Ovary (tissue), 9 donors: ENCODE measurements around the gene GFER. TPM values are rescaled to one million over a fixed set of nuclear protein-coding genes. Genes with fewer than 3 reads are reported as not detected.

Experiments
- DNase-seq, 5 donors: peaks; one replicate each; pipeline ENCODE4 v3.0.0-alpha.2; 2019 to 2020
- H3K27ac ChIP-seq, 2 donors: fragments of 200-600 bp; one replicate each; pipeline versions ENCODE4 v1.5.1 to v1.8.0; 2019 to 2022
- H3K27me3 ChIP-seq: fragments of 200-600 bp; one replicate; pipeline ENCODE4 v1.8.0; 2022
- H3K36me3 ChIP-seq: fragments of 200-600 bp; sonication (generic); one replicate; pipeline ENCODE4 v1.5.1; 2019
- H3K4me1 ChIP-seq: one replicate; pipeline ENCODE4 v1.8.1; 2013; ENCODE audit warnings: mild to moderate bottlenecking, moderate library complexity; ENCODE audit not compliant: insufficient read depth
- H3K4me3 ChIP-seq: fragments of 200-600 bp; sonication (generic); one replicate; pipeline ENCODE4 v1.5.1; 2017
- H3K9me3 ChIP-seq, 2 donors: fragments of 200-600 bp in 1 of 2; sonication (generic) in 1 of 2; one replicate each; pipeline versions ENCODE4 v1.5.1 to v1.8.1; 2013 to 2019; ENCODE audit warnings: mild to moderate bottlenecking in 1 of 2, moderate library complexity in 1 of 2
- EP300 ChIP-seq: sonication (generic); formaldehyde crosslinking; IDR thresholded peaks from one replicate; pipeline ENCODE4 v1.6.1; 2017; ENCODE audit warnings: antibody characterized with exemption
- POLR2A ChIP-seq: fragments of 450-650 bp; IDR thresholded peaks from one replicate; pipeline ENCODE4 v1.6.1; 2017; ENCODE audit warnings: antibody characterized with exemption, mild to moderate bottlenecking, moderate library complexity
- WGBS, 3 donors: extraction: QIAGEN DNeasy Blood & Tissue Kit in 1 of 3; methylation state at CpG; one replicate each; pipeline versions ENCODE4 v1.1.5 to v1.1.7; 2013 to 2017; 5-methylcytosine and 5-hydroxymethylcytosine counted together
- intact Hi-C, 4 donors: fragments of 100-400 bp; cut with DNase I; formaldehyde crosslinking; loops; one replicate each; pipeline versions ENCODE4 v1.11.0 to v1.15.1; 2022 to 2023
- polyA plus RNA-seq, 2 donors: library from polyadenylated mRNA; stranded (reverse); fragments of 200-250 nt in 1 of 2; fragments of 350-450 nt in 1 of 2; fragmentation: Illumina TruSeq in 1 of 2; extraction: RNeasy Lipid Tissue Mini Kit (QIAGEN cat#74804) in 1 of 2; gene quantifications; one replicate each; pipeline ENCODE4 v1.2.3, GENCODE V29; 2013 to 2014
- total RNA-seq, 7 donors: library from RNA; depleted of rRNA in 2 of 7; stranded (reverse); fragments of >200 nt in 2 of 7; fragmentation: NEBNext Ultra II Directional in 3 of 7; extraction: Animal tissue kit (Norgen Biotek cat#: 25700) in 3 of 7; gene quantifications; one replicate each; pipeline versions ENCODE4 v1.1.0 to v1.2.4, GENCODE V29; 2016 to 2023
- TF ChIP-seq, protein P1 (sequence below), 3 donors: fragments of 450-650 bp in 2 of 3; fragments of 200-600 bp in 1 of 3; IDR thresholded peaks; one replicate each; pipeline versions ENCODE4 v1.5.1 to v1.8.0; 2016 to 2022; ENCODE audit warnings: antibody characterized with exemption in 3 of 3, mild to moderate bottlenecking in 1 of 3
- donor health status: DM: no; HTN: no; CAD: no; lungs with moderate emphysema.
- donor health status: DM: no; HTN: no; CAD: no.
- donor health status: Bipolar disorder and iron deficiency.
- donor health status: DM: yes; HTN: yes; CAD: no.
- donor health status: DM: no; HTN: no; CAD: no.
- donor health status: DM: yes; HTN: yes; CAD: no.

The GFER gene
- total and polyA plus RNA-seq, 9 donors: 6.1 to 18.5 (median 14.0) TPM

- Histone ChIP-seq H3K4me3 (no peak within 1 kb of the TSS), H3K27me3 (peaks cover 3% of the 10 kb centered on the region), H3K36me3 (no peaks in the 10 kb centered on the region), H3K27ac (no peak within 1 kb of the TSS), H3K9me3 (no peaks in the 10 kb centered on the region), H3K4me1 (peaks cover 4% of the 10 kb centered on the region)
- WGBS, 3 donors: 23 to 39% (median 30%) methylated on average over 6 of the region's 6 CpGs
- DNase-seq: no peak
- TF ChIP-seq POLR2A (no peak), EP300 (no peak)
- TF ChIP-seq, protein P1, sequence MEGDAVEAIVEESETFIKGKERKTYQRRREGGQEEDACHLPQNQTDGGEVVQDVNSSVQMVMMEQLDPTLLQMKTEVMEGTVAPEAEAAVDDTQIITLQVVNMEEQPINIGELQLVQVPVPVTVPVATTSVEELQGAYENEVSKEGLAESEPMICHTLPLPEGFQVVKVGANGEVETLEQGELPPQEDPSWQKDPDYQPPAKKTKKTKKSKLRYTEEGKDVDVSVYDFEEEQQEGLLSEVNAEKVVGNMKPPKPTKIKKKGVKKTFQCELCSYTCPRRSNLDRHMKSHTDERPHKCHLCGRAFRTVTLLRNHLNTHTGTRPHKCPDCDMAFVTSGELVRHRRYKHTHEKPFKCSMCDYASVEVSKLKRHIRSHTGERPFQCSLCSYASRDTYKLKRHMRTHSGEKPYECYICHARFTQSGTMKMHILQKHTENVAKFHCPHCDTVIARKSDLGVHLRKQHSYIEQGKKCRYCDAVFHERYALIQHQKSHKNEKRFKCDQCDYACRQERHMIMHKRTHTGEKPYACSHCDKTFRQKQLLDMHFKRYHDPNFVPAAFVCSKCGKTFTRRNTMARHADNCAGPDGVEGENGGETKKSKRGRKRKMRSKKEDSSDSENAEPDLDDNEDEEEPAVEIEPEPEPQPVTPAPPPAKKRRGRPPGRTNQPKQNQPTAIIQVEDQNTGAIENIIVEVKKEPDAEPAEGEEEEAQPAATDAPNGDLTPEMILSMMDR (IDR thresholded peaks at IDR 0.05): no peak
- intact Hi-C loops: no loop called here
Measured at GRCh38 chr16:1981398-1981836, 2.6 kb upstream of the GFER start, which contains the start of gene NOXO1. Gene NOXO1 (minus strand): TSS chr16:1981469. CDS start chr16:1981179, 290 bp downstream.

- intact Hi-C loops: no loop called here
- WGBS, 3 donors: 43 to 55% (median 49%) methylated on average over 5 of the region's 5 CpGs
- no peak for DNase-seq
- Histone ChIP-seq H3K9me3 (no peaks in the 10 kb centered on the region), H3K27me3 (peaks cover 3% of the 10 kb centered on the region), H3K27ac (no peak overlapping the region), H3K4me1 (peaks cover 4% of the 10 kb centered on the region), H3K4me3 (no peak overlapping the region), H3K36me3 (no peaks in the 10 kb centered on the region)
- no peak for TF ChIP-seq POLR2A
- TF ChIP-seq EP300: no peak
- TF ChIP-seq, protein P1 (IDR thresholded peaks at IDR 0.05): no peak
Measured at GRCh38 chr16:1982013-1982433, 2.0 kb upstream of the GFER start.

GRCh38 chr16:1982991-1983543 is 926 bp upstream of the GFER start:
- intact Hi-C loops: no loop called here
- Histone ChIP-seq H3K36me3 (no peaks in the 10 kb centered on the region), H3K27me3 (peaks cover 3% of the 10 kb centered on the region), H3K4me1 (peaks cover 4% of the 10 kb centered on the region), H3K4me3 (peak overlapping the region; percentile 55), H3K9me3 (no peaks in the 10 kb centered on the region), H3K27ac (no peak overlapping the region)
- DNase-seq: no peak
- WGBS, 3 donors: 18 to 23% (median 23%) methylated on average over 19 of the region's 19 CpGs
- TF ChIP-seq EP300 (no peak), POLR2A (no peak)
- TF ChIP-seq, protein P1 (IDR thresholded peaks at IDR 0.05): no peak

DNA sequence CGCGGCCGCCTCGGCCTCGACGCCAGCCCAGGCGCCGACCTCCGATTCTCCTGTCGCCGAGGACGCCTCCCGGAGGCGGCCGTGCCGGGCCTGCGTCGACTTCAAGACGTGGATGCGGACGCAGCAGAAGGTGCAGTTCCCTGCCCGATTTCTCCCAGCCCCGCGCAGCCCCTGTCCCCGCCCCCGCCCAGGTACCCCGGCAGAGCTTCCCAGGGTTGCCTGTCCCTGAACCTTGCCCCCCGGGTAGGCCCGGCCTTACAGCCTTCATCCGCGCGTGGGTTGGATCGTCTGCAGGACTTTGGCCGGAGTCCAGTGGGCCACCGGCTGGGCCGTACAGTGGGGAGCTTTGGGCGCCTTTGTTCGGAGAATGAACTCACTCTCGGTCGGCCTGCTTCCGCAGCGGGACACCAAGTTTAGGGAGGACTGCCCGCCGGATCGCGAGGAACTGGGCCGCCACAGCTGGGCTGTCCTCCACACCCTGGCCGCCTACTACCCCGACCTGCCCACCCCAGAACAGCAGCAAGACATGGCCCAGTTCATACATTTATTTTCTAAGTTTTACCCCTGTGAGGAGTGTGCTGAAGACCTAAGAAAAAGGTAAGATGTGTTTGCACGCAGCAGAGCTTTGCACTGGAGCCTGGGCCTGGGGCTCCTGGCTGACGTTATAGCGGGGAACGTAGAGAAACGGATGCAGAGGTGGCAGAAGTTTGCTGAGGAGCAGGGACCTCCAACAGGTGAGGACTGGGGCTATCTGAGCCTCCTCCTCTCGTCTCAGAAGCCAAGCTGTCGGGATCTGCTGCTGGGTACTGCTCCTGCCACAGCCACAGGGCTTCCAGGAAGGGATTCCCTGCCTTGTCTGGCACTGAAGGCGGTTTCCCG is 593 bp downstream of the GFER start:
- Histone ChIP-seq H3K27me3 (peaks cover 3% of the 10 kb centered on the region), H3K36me3 (no peaks in the 10 kb centered on the region), H3K4me3 (peak overlapping the region; percentile 55), H3K9me3 (no peaks in the 10 kb centered on the region), H3K27ac (no peak overlapping the region), H3K4me1 (peaks cover 4% of the 10 kb centered on the region)
- no peak for DNase-seq
- 10 to 17% (median 13%) methylated on average over 44 to 58 of the region's 58 CpGs for WGBS, 3 donors
- intact Hi-C loops: no loop called here
- no peak for TF ChIP-seq POLR2A
- TF ChIP-seq, protein P1 (IDR thresholded peaks at IDR 0.05): no peak
- no peak for TF ChIP-seq EP300
